Renal cortex interstitium (tissue), 11 donors: Measurements from ENCODE around the gene UTS2. TPM values are rescaled to one million over a fixed set of nuclear protein-coding genes. Genes with fewer than 3 reads are reported as not detected.

Experiments
- DNase-seq, 11 donors: peaks; one replicate each; pipeline ENCODE4 v3.0.0-alpha.2; 2013; ENCODE audit warnings: low read depth in 9 of 11, low spot score in 4 of 11; ENCODE audit errors: extremely low read depth in 1 of 11
- polyA plus RNA-seq, 3 donors: library from polyadenylated mRNA; unstranded; fragments of 120-200 nt; gene quantifications; one replicate each; pipeline ENCODE4 v1.2.1, GENCODE V29; 2013; ENCODE audit not compliant: insufficient read length in 3 of 3

The UTS2 gene
- polyA plus RNA-seq, 3 donors: 0.24 TPM; not detected in 2

DNA sequence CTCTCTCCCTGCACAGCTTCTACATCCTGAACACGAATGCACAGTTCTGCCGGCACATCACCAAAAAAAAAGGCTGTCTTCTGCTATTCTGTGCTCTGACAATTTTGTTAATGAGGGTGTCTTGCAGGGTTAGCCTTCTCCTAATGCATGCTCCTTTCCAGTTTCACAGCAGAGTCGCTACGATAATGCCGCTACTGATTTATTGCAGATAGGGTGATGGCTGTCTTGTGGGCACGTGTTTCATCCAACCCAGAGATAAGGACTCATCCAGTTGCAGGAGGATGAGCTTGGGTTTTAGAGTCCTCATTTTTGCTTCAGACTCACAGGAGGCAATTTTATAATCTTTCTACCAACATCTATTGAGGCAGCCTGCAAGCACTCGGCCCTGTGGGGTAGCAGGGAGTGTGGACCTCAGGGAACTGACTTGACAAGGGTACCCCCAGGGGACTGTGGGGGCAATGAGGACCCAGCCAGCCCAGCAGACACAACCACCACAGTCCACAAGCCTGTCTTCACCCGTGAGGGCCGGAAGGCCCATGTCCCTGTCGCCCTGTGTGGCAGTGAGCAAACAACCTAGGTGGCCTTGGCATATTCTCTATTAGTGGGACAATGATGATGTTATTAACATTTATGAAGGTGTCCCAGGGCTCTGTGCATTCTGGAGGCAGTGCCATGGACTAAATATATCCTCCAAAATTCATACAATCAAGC, 15.4 kb upstream of the UTS2 start:
- DNase-seq: no peak

DNA sequence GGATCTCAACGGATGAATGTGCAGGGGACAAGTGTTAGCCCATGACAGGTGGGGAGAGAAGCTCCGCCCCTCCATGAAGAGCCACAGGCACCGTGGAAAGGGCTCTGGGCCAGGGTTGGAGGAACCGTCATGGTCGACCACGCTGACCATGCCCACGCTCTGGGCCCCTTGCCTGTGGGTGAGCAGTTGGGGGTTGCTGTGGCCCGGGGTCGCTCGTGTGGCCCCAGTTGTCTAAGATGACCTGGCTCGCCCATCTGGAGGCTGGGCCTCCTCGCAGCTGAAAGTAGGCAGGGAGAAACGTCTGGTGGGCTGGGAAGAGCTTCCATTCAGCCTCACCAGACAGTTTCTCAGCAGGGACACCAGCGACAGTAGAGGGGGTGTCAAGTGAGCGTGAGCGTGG, 13.1 kb upstream of the UTS2 start:
- DNase-seq: no peak

GRCh38 chr1:7863756-7864328, 11.0 kb upstream of the UTS2 start:
- no peak for DNase-seq

DNA sequence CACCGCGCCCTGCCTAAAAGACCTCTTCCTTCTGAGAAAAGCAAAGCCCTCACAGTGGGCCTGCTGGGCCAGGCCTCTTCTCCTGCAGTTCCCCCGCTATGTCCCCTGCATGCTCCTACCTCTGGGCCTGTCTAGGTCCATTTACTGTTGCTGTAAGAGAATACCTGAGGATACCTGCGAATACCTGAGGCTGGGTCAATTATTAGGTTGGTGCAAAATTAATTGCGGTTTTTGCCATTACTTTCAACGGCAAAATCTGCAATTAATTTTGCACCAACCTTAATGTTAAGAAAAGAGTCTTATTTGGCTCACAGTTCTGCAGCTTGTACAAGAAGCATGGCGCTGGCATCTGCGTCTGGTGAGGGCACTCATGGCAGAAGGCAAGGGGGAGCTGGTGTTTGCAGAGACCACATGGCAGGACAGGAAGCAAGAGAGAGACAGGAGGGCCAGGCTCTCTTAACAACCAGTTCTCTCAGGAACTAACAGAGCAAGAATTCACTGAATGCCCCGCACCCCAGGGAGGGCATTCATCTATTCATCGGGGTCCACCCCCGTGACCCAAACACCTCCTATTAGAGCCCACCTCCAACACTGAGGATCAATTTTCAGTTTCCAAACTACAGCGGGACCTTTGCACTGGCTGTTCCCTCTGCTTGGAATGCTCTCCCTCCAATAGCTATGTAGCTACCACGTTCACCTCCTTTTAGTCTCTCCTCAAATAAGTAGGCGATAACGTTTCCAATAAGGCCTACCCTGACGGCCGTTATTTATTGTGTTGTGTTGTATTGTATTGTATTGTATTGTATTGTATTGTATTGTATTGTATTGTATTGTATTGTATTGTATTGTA, 9.6 kb upstream of the UTS2 start:
- DNase-seq: no peak

- no peak for DNase-seq
Measured at GRCh38 chr1:7861452-7861851, 8.6 kb upstream of the UTS2 start.

DNA sequence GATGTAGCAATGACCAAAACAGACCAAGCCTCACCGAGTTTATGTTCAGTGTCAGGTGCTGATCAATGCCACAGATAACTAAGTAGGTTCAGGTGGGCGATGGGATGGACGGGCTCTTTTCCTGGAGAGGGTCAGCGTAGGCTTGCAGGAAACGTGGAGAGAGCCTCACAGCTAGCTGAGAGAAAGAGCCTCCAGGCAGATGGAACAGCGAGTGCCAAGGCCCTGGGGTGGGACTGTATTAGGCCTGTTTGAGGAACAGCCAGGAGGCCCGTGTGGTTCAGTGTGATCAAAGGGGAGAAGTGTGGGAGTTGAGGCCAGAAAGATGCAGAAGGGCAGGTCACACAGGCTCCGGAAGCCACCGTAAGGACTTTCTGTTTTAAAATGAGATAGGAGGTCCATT, 7.3 kb upstream of the UTS2 start:
- no peak for DNase-seq

- no peak for DNase-seq
Measured at GRCh38 chr1:7859406-7859805, 6.5 kb upstream of the UTS2 start.

- no peak for DNase-seq
Measured at GRCh38 chr1:7857985-7858384, 5.1 kb upstream of the UTS2 start.

GRCh38 chr1:7857000-7857399, 4.1 kb upstream of the UTS2 start:
- no peak for DNase-seq

- DNase-seq: peak in 2 of 11 donors; percentile 2 to 7
Measured at GRCh38 chr1:7856345-7856744, 3.5 kb upstream of the UTS2 start.

GRCh38 chr1:7853684-7854026, 790 bp upstream of the UTS2 start:
- DNase-seq: no peak

GRCh38 chr1:7850786-7851185, 2.1 kb downstream of the UTS2 start:
- DNase-seq: no peak

DNA sequence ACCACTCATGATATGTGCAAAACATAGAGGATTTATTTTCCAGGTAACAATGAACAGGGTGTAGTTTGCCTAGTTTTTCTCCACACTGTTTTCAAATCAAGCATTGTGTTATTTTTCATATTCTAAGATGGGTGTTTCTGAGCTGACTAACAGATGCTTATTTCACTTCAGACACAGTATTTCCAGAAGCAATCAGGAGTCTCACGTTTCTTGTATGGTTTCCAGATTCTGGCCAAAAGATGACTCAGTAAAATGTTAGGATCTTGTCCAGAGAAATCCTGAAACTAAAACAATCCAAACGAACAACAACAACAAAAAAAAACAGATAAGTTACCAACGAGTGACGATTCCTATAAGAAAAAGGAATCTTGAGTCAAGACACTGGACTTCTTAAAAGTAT, 5.3 kb downstream of the UTS2 start:
- no peak for DNase-seq

GRCh38 chr1:7846656-7847055, 6.2 kb downstream of the UTS2 start:
- DNase-seq: no peak

DNA sequence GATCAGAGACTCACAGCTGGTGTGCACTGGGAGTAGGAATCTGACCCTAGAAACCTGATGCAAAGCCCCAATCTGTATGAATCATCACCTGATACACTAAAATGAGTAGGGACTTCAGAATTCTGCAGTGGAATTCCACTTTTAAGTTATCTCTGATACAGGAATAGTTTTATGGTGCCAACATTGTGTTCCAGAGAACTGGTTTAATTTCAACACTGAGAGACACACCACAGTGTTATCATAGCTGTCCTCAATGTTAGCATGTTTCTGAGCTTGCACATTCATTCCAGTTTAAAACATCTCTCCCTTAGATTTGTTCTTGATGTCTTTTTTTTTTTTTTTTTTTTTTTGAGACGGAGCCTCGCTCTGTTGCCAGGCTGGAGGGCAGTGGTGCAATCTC, 7.1 kb downstream of the UTS2 start:
- no peak for DNase-seq

- no peak for DNase-seq
Measured at GRCh38 chr1:7842517-7842916, 10.3 kb downstream of the UTS2 start.

DNA sequence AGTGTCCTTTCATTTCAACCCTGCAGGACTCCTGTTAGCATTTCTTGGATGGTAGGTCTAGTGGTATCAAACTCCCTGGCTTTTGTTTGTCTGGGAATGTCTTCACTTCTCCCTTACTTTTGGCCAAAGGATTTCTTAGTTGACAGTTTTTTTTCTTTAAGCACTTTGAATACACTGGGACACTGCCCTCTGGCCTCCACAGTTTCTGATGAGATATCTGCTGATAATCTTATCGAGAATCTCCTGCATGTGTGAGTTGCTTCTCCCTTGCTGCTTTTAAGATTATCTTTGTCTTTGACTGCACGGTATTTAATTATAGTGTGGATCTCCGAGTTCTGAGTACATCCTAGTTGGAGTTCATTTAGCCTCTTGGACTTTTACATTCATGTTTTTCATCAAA, 13.3 kb downstream of the UTS2 start:
- DNase-seq: no peak

- DNase-seq: no peak
Measured at GRCh38 chr1:7838714-7839113, 14.2 kb downstream of the UTS2 start.

- DNase-seq: no peak
Measured at GRCh38 chr1:7833035-7833434, 19.8 kb downstream of the UTS2 start.

DNA sequence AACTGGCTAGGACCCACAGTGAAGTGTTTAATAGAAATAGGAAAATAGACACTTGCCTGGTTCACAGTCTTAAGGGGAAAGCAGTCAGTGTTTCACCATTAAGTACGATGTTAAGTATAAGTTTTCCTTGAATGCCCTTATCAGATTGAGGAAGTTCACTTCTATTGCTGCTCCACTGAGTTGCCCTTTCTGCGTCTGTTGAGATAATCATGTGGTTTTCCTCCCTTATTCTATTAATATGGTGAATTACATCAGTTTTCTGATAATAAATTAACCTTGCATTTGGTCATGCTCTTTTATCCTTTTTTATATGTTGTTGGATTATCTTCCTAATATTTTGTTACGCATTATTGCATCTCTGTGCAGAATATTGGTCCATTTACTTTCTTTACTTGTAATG, 21.4 kb downstream of the UTS2 start:
- DNase-seq: no peak
